IMR-90 (cell line): ENCODE results near the gene ANTXR1. TPM values are rescaled to one million over a fixed set of nuclear protein-coding genes. Genes with fewer than 3 reads are reported as not detected.
A peak's percentile ranks its signal among the peaks of the same experiment; 100 is the strongest.

ENCODE experiments used
- ATAC-seq: fragments of 200-7000 bp; cut with Tn5 transposase; 2 replicates; pipeline ENCODE4 v1.9.1; 2020; ENCODE audit warnings: low read depth, mild to moderate bottlenecking, moderate library complexity
- BruUV-seq: library from RNA; stranded (reverse); fragments of 400-500 nt; replicated peaks from 2 replicates; lab custom pipeline; 2021; lab: Mats Ljungman, UMichigan
- CTCF ChIA-PET: fragments of 300-600 bp; formaldehyde crosslinking; extraction: SDS; loops from one replicate; lab custom pipeline; 2021; ENCODE audit warnings: antibody characterized with exemption; lab: Yijun Ruan, JAX
- POLR2A ChIA-PET: fragments of 300-600 bp; sonication (Branson Sonifier 250); formaldehyde crosslinking; loops from one replicate; lab custom pipeline; 2022; ENCODE audit warnings: antibody characterized with exemption; ENCODE audit not compliant: unreplicated experiment; lab: Charles Lee
- DNase-seq: peaks from one replicate; pipeline ENCODE4 v3.0.0; 2013
- H2AFZ ChIP-seq: replicated peaks from 2 replicates; pipeline ENCODE3; 2013; ENCODE audit warnings: low read length, mild to moderate bottlenecking; ENCODE audit not compliant: poor library complexity
- H2AK5ac ChIP-seq: 2 replicates; pipeline ENCODE4 v1.6.1; 2013; ENCODE audit warnings: low read depth, low read length, inconsistent platforms
- H2AK9ac ChIP-seq: replicated peaks from 2 replicates; pipeline ENCODE3; 2013; ENCODE audit warnings: mild to moderate bottlenecking, low read depth, low read length, moderate library complexity; ENCODE audit not compliant: poor library complexity
- H2BK120ac ChIP-seq: 2 replicates; pipeline ENCODE4 v1.6.1; 2013; ENCODE audit warnings: low read depth, low read length, inconsistent platforms
- H2BK15ac ChIP-seq: 3 replicates; pipeline ENCODE4 v1.6.1; 2013; ENCODE audit warnings: low read depth, low read length, inconsistent platforms
- H2BK20ac ChIP-seq: 2 replicates; pipeline ENCODE4 v1.6.1; 2013; ENCODE audit warnings: low read depth, mild to moderate bottlenecking, inconsistent platforms, low read length, moderate library complexity
- H2BK5ac ChIP-seq: 2 replicates; pipeline ENCODE4 v1.6.1; 2013; ENCODE audit warnings: mild to moderate bottlenecking, low read depth, low read length, inconsistent platforms; ENCODE audit not compliant: poor library complexity, severe bottlenecking
- H3K14ac ChIP-seq: replicated peaks from 2 replicates; pipeline ENCODE4 v1.6.1; 2013; ENCODE audit warnings: low read depth, low read length, inconsistent platforms
- H3K18ac ChIP-seq: 2 replicates; pipeline ENCODE4 v1.6.1; 2013; ENCODE audit warnings: low read depth, low read length, control low read depth
- H3K23ac ChIP-seq: 2 replicates; pipeline ENCODE4 v1.6.1; 2013; ENCODE audit warnings: low read depth, low read length, inconsistent platforms
- H3K27ac ChIP-seq: 2 replicates; pipeline ENCODE4 v1.5.1; 2013; ENCODE audit warnings: mild to moderate bottlenecking, control low read depth, low read length; ENCODE audit not compliant: insufficient read depth
- H3K27me3 ChIP-seq: 2 replicates; pipeline ENCODE4 v1.6.1; 2013; ENCODE audit warnings: low read length; ENCODE audit not compliant: control insufficient read depth, insufficient read depth
- H3K36me3 ChIP-seq: 2 replicates; pipeline ENCODE4 v1.6.1; 2013; ENCODE audit warnings: low read length, mixed read lengths; ENCODE audit not compliant: control insufficient read depth, insufficient read depth
- H3K4ac ChIP-seq: 2 replicates; pipeline ENCODE4 v1.6.1; 2013; ENCODE audit warnings: low read depth, low read length, inconsistent platforms
- H3K4me1 ChIP-seq: 2 replicates; pipeline ENCODE4 v1.6.1; 2013; ENCODE audit warnings: low read length, mixed read lengths; ENCODE audit not compliant: control insufficient read depth, insufficient read depth
- H3K4me2 ChIP-seq: 2 replicates; pipeline ENCODE4 v1.6.1; 2013; ENCODE audit warnings: low read depth, mild to moderate bottlenecking, control low read depth, low read length, moderate library complexity
- H3K4me3 ChIP-seq: 2 replicates; pipeline ENCODE4 v1.5.1; 2013; ENCODE audit warnings: low read depth, mild to moderate bottlenecking, control low read depth, low read length, moderate library complexity; ENCODE audit not compliant: insufficient read depth
- H3K56ac ChIP-seq: 2 replicates; pipeline ENCODE4 v1.6.1; 2013; ENCODE audit warnings: low read length, inconsistent platforms; ENCODE audit not compliant: insufficient read depth; ENCODE audit errors: extremely low read depth
- H3K79me1 ChIP-seq, 2 experiments: 2 replicates each; pipeline ENCODE4 v1.6.1; 2013; ENCODE audit warnings: low read length in 2 of 2, inconsistent platforms in 1 of 2, low read depth in 1 of 2
- H3K9ac ChIP-seq: 2 replicates; pipeline ENCODE4 v1.6.1; 2013; ENCODE audit warnings: low read depth, low read length, control low read depth
- H3K9me1 ChIP-seq: 2 replicates; pipeline ENCODE4 v1.6.1; 2013; ENCODE audit warnings: low read length, inconsistent platforms; ENCODE audit not compliant: insufficient read depth
- H3K9me3 ChIP-seq: 2 replicates; pipeline ENCODE4 v1.6.1; 2013; ENCODE audit warnings: low read length; ENCODE audit not compliant: control insufficient read depth, insufficient read depth
- H4K20me1 ChIP-seq: 2 replicates; pipeline ENCODE4 v1.6.1; 2013; ENCODE audit warnings: low read length, inconsistent platforms; ENCODE audit not compliant: insufficient read depth
- H4K5ac ChIP-seq: 2 replicates; pipeline ENCODE4 v1.6.1; 2013; ENCODE audit warnings: mild to moderate bottlenecking, low read depth, low read length, control low read depth
- H4K8ac ChIP-seq, 2 experiments: 2 replicates each; pipeline ENCODE4 v1.6.1; 2013; ENCODE audit warnings: low read depth in 2 of 2, low read length in 2 of 2, control low read depth in 1 of 2, inconsistent platforms in 1 of 2
- H4K91ac ChIP-seq: 2 replicates; pipeline ENCODE4 v1.6.1; 2013; ENCODE audit warnings: low read depth, low read length, inconsistent platforms; ENCODE audit not compliant: insufficient read depth
- RAD21 ChIP-seq: IDR thresholded peaks from 2 replicates; pipeline ENCODE4 v1.6.1; 2012; ENCODE audit warnings: low read length, improper control_type of control experiment
- SMC3 ChIP-seq: fragments of 150-350 bp; IDR thresholded peaks from 2 replicates; pipeline ENCODE4 v1.6.1; 2016; ENCODE audit warnings: low read depth, mild to moderate bottlenecking, antibody characterized with exemption, low read length, moderate library complexity
- WGBS, 2 experiments: methylation state at CpG; one replicate each; pipeline versions ENCODE4 v1.1.5 to v1.1.7; 2013; ENCODE audit warnings: missing lambda C conversion rate in 2 of 2; ENCODE audit not compliant: insufficient read length in 1 of 2; ENCODE audit errors: extremely low coverage in 2 of 2; 5-methylcytosine and 5-hydroxymethylcytosine counted together
- dilution Hi-C: fragments of 300-500 bp; cut with HindIII; formaldehyde crosslinking; loops from one replicate; pipeline ENCODE4 v1.14.3; 2018; ENCODE audit warnings: low sequenced_read_pairs; ENCODE audit not compliant: unreplicated experiment
- in situ Hi-C: fragments of 300-500 bp; cut with MboI; formaldehyde crosslinking; loops from 3 replicates; pipeline ENCODE4 v1.14.3; 2019; ENCODE audit warnings: low sequenced_read_pairs, inconsistent platforms, mixed read lengths
- intact Hi-C: fragments of 100-400 bp; cut with micrococcal nuclease; formaldehyde crosslinking; loops from 2 replicates; pipeline ENCODE4 v1.10.0; 2022
- polyA plus RNA-seq, 3 experiments: library from polyadenylated mRNA; depleted of rRNA; stranded (reverse); fragments of >200 nt; gene quantifications; 2 replicates each; pipeline ENCODE4 v1.2.3, GENCODE V29; 2012; ENCODE audit warnings: low replicate concordance in 1 of 3
- total RNA-seq: library from RNA; depleted of rRNA; stranded (reverse); fragments of >200 nt; gene quantifications from 2 replicates; pipeline ENCODE4 v1.2.3, GENCODE V29; 2012

ANTXR1 gene
- total and polyA plus RNA-seq, 2 of the 4 experiments (the other 2 are of a cell fraction), result 27.2 to 36.9 TPM

DNA sequence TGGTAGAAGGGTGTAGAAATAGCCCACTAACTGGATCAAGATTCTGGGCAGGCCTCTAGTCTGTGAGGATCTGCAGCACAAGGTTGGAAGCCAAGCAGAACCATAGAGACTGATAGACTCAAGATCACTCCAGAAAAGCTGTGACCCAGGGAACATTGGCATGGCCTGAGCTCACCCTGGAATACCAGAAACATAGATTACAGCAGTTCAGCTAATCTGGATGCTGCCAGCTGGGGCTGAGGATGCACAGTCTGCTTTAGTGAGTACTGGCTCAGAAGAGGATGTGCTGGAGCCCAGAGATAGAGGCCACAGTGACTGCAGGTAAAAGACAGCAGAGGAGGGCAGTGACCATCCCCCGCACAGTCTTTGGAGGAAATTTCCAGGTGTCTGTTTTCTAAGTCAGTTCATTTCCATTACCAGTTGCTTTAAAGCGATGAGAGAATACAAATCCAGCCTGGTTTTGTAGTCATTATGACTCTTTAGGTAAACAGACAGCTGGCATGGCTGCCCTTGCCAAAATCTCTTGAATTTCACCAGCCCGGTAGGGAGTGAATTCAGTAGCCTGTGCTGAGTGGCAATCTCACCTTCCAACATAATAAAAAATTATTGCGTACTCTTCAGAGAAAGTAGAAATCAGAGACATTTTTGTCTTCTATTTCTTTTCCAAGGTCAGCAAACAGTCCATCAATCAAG is 119.2 kb downstream of the ANTXR1 start:
- dilution Hi-C loops (no loop called here), in situ Hi-C loops (no loop called here), intact Hi-C loops (no loop called here)
- no peaks in the 10 kb centered on the region for H3K9me3 ChIP-seq
- BruUV-seq, result no TSS peak
- H2BK120ac ChIP-seq, result no peak overlapping the region
- TF ChIP-seq RAD21 (no peak), SMC3 (no peak)
- no peak overlapping the region for H3K56ac ChIP-seq
- H3K9ac ChIP-seq, result no peak overlapping the region
- no peak overlapping the region for H2BK20ac ChIP-seq
- no peak overlapping the region for H3K18ac ChIP-seq
- H4K91ac ChIP-seq, result no peak overlapping the region
- H3K36me3 ChIP-seq, result peaks cover 43% of the 10 kb centered on the region
- POLR2A ChIA-PET, result no interaction called here
- H3K4ac ChIP-seq, result no peak overlapping the region
- 0 out of 2 replicates have a peak, but pooled peaks have one; percentile 14 for ATAC-seq
- H3K79me1 ChIP-seq, result peaks cover 4 to 24% of the 10 kb centered on the region in 2 experiments; a peak in 3 of 4 replicates
- WGBS, 2 experiments, result no CpG with 5 or more reads among the region's 4 CpGs
- no peak overlapping the region for H3K14ac ChIP-seq
- H2BK5ac ChIP-seq, result no peak overlapping the region
- peak overlapping the region in 1 of 2 experiments; percentile 3; a peak in 1 of 4 replicates for H4K8ac ChIP-seq
- no peak overlapping the region for H4K5ac ChIP-seq
- H3K9me1 ChIP-seq, result peaks cover 8% of the 10 kb centered on the region
- no peak overlapping the region for H2BK15ac ChIP-seq
- no peak overlapping the region for H2AK9ac ChIP-seq
- CTCF ChIA-PET, result no interaction called here
- H3K4me3 ChIP-seq, result no peak overlapping the region
- no peaks in the 10 kb centered on the region for H3K27me3 ChIP-seq
- no peak overlapping the region for H3K23ac ChIP-seq
- DNase-seq, result no peak
- no peaks in the 10 kb centered on the region for H4K20me1 ChIP-seq
- H3K27ac ChIP-seq, result no peak overlapping the region
- H3K4me1 ChIP-seq, result no peaks in the 10 kb centered on the region
- H2AK5ac ChIP-seq, result peak overlapping the region; percentile 20; the same call in 1 of the 2 replicates
- H2AFZ ChIP-seq, result no peak overlapping the region
- H3K4me2 ChIP-seq, result no peak overlapping the region
